ENCODE results near the gene DRAM1.

- TF ChIP-seq POLR2A (IDR thresholded peaks at IDR 0.05; ENCODE audit: low read depth, low read length), result no peak
- no peak for TF ChIP-seq POLR2AphosphoS5 (IDR thresholded peaks at IDR 0.05; ENCODE audit: low read depth, low read length)
- no peak for TF ChIP-seq TAF1 (IDR thresholded peaks at IDR 0.05; ENCODE audit: borderline replicate concordance, low read depth, low read length)
Measured at GRCh38 chr12:101967506-101967905, 90.1 kb downstream of the DRAM1 start.

Data from GM12892 (cell line).